ENCODE data around the gene ZNF521.

DNA sequence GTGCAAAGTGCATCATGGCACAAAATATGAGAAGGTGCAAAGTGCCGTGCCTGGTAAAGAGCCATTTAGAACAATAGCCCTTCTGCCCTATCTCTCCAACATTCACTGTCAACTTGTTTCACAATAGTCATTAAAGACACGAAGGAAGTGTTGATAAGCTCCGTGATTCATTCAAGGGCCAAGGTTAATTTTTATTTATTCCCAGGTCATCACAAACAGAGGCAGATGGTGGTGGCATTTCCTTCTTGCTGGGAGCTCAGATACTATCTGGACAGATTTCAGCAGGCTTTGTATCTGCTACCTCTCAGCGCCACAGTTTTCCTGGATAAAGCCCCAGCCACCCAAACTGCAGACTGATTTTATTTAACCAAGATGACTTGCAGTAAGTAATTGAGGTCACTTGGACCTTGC lies 309.3 kb downstream of the ZNF521 start:
- TF ChIP-seq, protein P1, sequence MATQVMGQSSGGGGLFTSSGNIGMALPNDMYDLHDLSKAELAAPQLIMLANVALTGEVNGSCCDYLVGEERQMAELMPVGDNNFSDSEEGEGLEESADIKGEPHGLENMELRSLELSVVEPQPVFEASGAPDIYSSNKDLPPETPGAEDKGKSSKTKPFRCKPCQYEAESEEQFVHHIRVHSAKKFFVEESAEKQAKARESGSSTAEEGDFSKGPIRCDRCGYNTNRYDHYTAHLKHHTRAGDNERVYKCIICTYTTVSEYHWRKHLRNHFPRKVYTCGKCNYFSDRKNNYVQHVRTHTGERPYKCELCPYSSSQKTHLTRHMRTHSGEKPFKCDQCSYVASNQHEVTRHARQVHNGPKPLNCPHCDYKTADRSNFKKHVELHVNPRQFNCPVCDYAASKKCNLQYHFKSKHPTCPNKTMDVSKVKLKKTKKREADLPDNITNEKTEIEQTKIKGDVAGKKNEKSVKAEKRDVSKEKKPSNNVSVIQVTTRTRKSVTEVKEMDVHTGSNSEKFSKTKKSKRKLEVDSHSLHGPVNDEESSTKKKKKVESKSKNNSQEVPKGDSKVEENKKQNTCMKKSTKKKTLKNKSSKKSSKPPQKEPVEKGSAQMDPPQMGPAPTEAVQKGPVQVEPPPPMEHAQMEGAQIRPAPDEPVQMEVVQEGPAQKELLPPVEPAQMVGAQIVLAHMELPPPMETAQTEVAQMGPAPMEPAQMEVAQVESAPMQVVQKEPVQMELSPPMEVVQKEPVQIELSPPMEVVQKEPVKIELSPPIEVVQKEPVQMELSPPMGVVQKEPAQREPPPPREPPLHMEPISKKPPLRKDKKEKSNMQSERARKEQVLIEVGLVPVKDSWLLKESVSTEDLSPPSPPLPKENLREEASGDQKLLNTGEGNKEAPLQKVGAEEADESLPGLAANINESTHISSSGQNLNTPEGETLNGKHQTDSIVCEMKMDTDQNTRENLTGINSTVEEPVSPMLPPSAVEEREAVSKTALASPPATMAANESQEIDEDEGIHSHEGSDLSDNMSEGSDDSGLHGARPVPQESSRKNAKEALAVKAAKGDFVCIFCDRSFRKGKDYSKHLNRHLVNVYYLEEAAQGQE (IDR thresholded peaks at IDR 0.05; ENCODE audit: low read depth): no peak
- TF ChIP-seq TEAD4 (IDR thresholded peaks at IDR 0.05): no peak
